Keratinocyte (primary cell): ENCODE results near the gene TIMM50.

Experiments
- EZH2 ChIP-seq: IDR thresholded peaks from one replicate; pipeline ENCODE4 v1.6.1; 2012; ENCODE audit warnings: inconsistent platforms, mild to moderate bottlenecking, low read length, moderate library complexity
- TF ChIP-seq, protein P1 (sequence below), 3 experiments: IDR thresholded peaks in 1 of 3; conservative IDR thresholded peaks in 1 of 3; optimal IDR thresholded peaks in 1 of 3; 2 replicates in 2 of 3; 3 replicates in 1 of 3; pipeline versions ENCODE3 to v1.5.1; 2011; ENCODE audit warnings: low read length in 3 of 3, mild to moderate bottlenecking in 3 of 3, moderate library complexity in 2 of 3, control low read depth in 1 of 3, inconsistent platforms in 1 of 3; ENCODE audit not compliant: insufficient read depth in 2 of 3; ENCODE audit errors: extremely low read depth in 1 of 3

- no peak for TF ChIP-seq EZH2
- TF ChIP-seq, protein P1, sequence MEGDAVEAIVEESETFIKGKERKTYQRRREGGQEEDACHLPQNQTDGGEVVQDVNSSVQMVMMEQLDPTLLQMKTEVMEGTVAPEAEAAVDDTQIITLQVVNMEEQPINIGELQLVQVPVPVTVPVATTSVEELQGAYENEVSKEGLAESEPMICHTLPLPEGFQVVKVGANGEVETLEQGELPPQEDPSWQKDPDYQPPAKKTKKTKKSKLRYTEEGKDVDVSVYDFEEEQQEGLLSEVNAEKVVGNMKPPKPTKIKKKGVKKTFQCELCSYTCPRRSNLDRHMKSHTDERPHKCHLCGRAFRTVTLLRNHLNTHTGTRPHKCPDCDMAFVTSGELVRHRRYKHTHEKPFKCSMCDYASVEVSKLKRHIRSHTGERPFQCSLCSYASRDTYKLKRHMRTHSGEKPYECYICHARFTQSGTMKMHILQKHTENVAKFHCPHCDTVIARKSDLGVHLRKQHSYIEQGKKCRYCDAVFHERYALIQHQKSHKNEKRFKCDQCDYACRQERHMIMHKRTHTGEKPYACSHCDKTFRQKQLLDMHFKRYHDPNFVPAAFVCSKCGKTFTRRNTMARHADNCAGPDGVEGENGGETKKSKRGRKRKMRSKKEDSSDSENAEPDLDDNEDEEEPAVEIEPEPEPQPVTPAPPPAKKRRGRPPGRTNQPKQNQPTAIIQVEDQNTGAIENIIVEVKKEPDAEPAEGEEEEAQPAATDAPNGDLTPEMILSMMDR (optimal IDR thresholded peaks at IDR 0.05 in 1 of 3, IDR thresholded peaks at IDR 0.05 in 1 of 3, conservative IDR thresholded peaks at IDR 0.05 in 1 of 3; ENCODE audit: extremely low read depth in 1 of 3, insufficient read depth in 2 of 3, low read length in 3 of 3) = peak; percentile 99 to 100 (median 99)
Measured at GRCh38 chr19:39532233-39533002, 51.8 kb downstream of the TIMM50 start, which contains the start of gene EID2B.
